Esophagus muscularis mucosa (tissue), 4 donors: Measurements from ENCODE around the gene MAP3K20.

Experiments used
- CTCF ChIP-seq, 3 experiments: fragments of 200-600 bp in 2 of 3; fragments of 450-650 bp in 1 of 3; sonication (generic) in 2 of 3; IDR thresholded peaks; one replicate each; pipeline ENCODE4 v1.5.1; 2017 to 2019; ENCODE audit warnings: antibody characterized with exemption in 3 of 3, mild to moderate bottlenecking in 2 of 3, moderate library complexity in 1 of 3
- EP300 ChIP-seq: sonication (generic); formaldehyde crosslinking; IDR thresholded peaks from one replicate; pipeline ENCODE4 v1.6.1; 2017; ENCODE audit warnings: antibody characterized with exemption
- POLR2AphosphoS5 ChIP-seq, 2 donors: sonication (generic); formaldehyde crosslinking; IDR thresholded peaks; one replicate each; pipeline ENCODE4 v1.6.1; 2017; ENCODE audit warnings: antibody characterized with exemption in 2 of 2

DNA sequence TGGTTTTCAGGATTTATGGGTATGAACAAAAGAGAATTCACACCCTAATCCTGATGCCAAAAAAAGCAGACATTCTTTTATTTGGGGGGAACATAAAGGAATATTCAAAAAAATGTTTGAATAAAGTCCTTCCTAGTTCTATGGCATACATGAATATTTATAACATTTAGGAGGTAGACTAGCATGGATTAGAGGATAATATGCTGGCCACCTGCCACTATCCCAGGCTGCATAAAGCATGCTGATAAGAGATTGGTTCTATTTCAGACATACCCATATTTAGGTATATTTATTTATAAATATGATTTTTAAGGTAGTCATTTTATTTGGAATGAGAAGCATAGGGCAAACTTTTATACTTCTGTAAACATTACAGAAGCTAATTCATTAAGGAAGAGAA lies 34.9 kb upstream of the MAP3K20 start:
- TF ChIP-seq POLR2AphosphoS5 (IDR thresholded peaks at IDR 0.05) (no peak), CTCF (IDR thresholded peaks at IDR 0.05) (no peak), EP300 (no peak)
